Amniotic stem cell (primary cell): ENCODE measurements around the gene CCDC27.

Experiments used
- DNase-seq: peaks from one replicate; lab custom pipeline; 2025; lab: John Stamatoyannopoulos, UW

CCDC27 gene

DNA sequence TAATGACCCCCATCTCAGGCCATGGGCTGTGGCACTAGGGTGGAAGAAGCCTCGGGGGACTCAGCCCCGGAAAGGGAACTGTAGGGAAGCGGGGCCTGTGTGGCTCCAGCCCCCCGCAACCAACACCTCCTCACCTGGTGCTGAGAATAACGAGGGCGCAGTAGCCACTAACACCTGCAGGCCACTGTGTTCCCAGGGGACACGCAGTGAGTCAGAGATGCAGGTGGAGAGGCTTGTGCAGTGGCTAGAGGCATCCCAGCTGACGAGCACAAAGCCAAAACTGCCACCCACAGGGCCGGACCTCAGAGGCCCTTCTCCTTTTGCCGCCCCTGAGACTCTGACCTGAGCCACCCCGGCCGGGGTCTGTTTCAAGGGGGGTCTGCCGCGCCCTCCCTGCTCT lies 33.5 kb upstream of the CCDC27 start:
- no peak for DNase-seq

DNA sequence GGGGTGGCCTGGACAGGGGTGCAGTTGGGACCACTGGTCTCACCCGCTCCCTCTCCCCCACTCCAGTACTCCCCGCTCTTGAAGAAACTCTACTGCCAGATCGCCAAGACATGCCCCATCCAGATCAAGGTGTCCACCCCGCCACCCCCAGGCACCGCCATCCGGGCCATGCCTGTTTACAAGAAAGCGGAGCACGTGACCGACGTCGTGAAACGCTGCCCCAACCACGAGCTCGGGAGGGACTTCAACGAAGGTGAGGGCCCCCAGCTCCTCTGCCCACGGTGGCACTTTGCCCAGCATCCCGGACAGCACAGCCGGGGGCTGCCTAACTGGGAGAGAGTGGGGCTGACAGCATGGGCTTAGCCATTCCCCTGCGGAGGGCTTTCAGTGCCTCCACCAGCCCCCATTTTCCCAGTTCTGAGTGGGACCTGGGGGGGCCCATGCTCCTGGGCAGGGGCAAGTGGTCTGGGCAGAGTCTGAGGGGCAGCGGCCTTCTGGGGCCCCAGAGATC lies 30.2 kb upstream of the CCDC27 start:
- no peak for DNase-seq

DNA sequence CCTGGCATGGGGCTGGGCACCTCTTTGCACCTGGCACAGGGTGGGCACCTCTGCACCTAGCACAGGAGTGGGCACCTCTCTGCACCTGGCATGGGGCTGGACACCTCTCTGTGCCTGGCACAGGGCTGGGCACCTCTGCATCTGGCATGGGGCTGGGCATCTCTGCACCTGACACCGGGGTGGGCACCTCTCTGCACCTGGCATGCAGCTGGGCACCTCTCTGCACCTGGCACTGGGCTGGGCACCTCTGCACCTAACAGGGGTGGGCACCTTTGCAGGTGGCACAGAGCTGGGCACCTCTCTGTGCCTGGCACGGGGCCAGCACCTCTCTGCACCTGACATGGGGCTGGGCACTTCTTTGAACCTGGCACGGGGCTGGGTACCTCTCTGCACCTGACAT lies 29.4 kb upstream of the CCDC27 start:
- no peak for DNase-seq

DNA sequence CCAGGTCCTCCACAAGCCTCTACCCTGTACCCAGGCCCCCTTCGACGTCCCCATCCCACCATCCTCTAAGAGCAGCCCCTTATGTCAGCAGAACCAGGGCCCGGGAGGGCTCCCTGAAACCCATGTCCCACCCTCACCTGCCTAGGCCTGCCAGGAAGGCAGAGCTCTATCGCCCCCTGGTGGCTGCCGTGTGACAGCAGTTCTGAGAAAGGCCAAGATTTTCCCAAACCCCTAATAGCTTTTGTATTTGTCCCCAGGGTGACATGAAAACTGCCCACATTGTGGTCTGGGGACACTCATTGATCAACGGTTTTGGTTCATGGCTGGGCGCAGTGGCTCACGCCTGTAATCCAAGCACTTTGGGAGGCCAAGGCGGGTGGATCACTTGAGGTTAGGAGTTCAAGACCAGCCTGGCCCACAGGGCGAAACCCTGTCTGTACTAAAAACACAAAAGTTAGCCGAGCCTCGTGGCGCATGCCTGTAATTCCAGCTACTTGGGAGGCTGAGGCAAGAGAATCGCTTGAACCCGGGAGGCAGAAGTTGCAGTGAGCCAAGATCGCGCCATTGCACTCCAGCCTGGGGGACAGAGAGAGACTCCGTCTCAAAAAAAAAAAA lies 27.7 kb upstream of the CCDC27 start:
- DNase-seq, result peak; percentile 20

DNA sequence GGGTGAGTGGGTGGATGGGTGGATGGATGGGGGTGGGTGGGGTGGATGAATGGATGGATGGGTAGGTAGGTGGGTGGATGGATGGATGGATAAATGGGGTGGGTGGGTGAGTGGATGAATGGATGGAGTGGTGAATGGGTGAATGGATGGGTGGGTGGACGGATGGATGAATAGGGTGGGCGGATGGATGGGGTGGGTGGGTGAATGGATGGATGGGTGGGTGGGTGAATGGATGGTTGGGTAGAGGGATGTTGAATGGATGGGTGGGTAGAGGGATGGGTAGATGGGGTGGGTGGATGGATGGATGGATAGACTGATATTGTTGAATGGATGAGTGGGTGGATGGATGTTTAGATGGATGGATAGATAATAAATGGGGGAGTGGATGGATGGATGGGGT lies 26.9 kb upstream of the CCDC27 start:
- DNase-seq, result no peak

DNA sequence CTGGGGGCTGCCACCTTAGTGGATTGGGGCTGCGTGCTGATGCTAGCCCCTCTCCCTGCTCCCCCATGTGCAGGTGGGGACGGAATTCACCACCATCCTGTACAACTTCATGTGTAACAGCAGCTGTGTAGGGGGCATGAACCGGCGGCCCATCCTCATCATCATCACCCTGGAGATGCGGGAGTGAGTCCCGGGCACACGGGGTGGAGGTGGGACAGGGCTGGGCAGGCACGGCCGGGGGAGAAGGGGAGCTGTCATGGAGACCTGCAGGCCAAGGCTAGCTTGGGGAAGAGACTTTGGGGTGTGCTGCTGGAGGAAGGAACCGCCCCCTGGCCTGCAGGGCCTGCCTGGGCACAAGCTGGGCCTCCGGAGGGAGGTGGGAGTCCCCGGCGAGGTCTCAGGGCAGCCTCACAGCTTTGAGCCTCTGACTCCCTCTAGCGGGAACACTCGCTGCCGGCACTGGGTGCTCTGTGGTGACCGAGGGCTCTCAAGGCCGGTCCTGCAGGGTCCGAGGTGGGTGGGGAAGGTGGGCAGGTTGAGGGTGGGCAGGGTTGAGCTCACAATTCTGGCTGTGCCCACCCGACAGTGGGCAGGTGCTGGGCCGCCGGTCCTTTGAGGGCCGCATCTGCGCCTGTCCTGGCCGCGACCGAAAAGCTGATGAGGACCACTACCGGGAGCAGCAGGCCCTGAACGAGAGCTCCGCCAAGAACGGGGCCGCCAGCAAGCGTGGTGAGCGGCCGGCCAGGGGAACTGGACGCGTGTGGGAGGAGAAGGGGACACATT lies 25.0 kb upstream of the CCDC27 start:
- no peak for DNase-seq

DNA sequence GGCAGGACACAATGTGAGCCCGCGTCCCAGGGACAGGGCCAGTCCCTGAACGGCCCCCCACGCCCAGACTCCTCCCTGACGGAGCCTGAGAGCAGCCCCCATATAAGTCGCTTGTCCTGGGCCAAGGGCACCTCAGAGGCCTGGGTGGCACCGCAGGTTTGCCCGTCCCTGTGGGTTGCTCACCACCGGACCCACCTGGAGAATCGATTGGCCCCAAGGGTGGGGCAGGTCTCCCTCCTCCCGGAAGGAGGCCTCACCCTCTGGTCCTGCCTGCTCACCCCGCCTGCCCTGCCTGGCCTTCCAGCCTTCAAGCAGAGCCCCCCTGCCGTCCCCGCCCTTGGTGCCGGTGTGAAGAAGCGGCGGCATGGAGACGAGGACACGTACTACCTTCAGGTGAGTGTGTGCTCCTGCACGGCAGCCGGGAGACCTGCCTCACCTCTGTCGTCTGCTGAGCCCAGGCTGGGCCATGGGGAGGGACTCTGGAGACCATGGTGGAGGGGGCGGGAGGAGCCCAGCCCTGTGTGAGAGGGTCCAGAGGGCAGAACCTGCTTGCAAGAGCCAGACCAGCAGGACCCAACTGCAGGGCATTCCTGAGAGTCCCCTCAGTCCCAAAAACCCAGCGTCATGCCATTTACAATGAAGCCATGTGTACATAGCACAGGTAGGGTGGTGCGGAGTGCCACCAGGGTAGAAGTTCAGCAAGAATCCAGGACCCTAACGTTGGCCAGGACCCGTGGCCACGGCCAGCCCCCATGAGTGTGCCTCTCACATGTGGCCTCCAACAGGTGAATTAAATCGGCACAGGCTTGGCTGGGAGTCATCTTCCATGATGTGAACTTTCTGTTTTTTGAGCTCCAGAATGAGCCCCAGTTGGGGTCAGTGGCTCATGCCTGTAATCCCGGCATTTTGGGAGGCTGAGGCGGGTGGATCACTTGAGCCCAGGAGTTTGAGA lies 24.1 kb upstream of the CCDC27 start:
- no peak for DNase-seq

DNA sequence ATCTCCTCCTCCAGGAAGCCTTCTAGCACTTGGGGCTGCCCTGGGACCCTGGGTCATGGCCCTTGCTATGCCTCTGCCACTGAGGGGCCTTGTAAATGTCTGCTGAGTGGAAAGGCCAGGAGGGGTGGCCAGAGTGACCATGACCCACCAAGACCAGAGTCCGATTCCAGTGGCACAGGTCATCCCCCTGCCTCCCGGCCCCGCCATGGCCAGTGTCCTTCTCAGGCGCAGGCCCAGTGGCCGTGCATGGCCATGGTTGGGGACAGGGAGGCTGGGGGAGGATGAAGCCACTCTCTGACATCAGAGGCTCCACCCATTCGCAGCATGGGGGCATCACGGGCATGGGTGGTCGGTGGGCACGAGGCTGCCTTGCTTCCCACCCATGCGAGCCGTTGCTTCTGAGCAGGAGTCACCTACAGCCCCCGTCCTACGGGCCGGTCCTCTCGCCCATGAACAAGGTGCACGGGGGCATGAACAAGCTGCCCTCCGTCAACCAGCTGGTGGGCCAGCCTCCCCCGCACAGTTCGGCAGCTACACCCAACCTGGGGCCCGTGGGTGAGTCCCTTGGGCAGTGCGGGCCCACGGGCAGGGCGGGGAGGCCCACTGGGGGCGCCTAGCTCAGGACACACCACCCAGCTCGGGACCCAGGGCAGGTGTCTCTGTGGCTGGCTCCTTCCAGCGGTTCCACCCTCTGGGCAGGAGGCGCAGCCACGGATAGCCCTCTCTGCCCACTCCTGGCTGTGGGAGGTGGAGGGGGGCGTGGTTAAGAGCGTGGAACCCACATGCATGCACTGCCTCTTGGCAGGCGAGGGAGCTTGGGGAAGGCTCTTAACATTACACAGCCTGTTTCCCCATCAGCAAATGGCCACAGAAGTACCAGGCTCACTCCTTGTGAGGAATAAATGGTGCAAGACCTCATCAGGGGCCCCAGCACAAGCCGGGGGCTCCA lies 22.4 kb upstream of the CCDC27 start:
- DNase-seq, result no peak

DNA sequence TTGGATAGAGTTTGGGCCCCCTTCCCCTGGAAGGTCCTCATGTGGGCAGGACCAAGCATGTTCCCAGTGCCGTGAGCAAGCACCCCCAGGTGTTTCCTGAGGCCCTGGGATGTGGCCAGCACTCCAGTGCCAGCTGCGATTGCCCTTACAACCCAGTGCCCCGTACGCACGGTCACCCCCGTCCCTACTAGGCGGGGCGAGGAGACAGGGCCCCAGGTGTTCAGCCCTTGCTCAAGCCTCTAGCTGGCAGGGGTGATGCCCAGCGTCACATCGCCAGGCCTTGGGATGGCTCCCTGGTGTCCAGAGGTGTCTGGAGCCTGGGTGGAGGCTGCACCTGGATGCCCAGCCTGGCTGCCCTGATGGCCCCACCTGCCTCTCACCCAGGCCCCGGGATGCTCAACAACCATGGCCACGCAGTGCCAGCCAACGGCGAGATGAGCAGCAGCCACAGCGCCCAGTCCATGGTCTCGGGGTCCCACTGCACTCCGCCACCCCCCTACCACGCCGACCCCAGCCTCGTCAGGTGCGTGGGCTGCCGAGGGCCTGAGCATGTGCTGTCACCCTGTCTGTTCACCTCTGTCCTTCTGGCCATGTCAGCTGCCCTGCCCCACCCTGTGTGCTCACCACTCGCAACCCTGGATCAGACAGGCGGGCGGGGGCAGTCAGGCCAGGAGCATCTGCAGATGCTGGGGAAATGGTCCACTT lies 21.6 kb upstream of the CCDC27 start:
- no peak for DNase-seq

DNA sequence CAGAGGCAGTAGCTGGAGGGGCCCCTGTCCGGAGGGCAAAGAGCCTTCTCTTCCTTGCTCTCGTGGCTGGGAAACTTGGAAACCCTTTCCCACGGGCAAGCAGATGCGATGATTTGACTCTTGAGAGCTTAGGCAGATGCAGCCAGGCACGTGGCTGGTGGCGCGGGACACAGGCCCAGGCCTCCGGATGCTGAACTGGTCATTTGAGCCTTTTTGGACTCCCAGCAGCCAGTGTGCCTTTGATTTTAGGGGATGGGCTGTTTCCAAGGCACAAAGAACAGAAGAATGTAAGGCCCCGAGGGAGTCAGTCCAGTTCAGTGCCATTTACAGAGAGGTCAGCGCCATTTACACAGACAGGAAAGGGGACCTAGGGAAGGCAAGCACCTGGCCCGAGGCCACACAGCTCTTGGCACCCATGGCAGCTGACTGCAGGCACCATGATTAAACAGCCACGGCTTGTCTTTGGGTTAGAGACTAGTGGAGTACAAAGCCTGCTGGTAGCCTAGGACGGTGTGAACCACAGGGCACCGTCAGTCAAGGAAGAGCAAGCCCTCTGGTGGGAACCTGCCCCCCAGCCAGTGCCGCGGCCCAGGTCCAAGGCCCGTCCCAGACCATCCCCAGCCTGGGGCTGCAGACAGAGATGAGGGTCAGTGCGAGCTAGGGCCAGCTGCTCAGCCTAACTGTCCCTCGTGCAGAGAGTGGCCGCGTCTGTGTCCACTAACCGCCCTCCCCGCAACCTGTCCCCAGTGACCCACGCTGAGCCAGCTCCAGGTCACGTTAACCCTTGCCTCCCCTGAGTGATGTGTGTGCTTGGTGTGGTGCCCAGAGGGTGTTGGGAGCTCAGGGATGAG lies 20.4 kb upstream of the CCDC27 start:
- no peak for DNase-seq

DNA sequence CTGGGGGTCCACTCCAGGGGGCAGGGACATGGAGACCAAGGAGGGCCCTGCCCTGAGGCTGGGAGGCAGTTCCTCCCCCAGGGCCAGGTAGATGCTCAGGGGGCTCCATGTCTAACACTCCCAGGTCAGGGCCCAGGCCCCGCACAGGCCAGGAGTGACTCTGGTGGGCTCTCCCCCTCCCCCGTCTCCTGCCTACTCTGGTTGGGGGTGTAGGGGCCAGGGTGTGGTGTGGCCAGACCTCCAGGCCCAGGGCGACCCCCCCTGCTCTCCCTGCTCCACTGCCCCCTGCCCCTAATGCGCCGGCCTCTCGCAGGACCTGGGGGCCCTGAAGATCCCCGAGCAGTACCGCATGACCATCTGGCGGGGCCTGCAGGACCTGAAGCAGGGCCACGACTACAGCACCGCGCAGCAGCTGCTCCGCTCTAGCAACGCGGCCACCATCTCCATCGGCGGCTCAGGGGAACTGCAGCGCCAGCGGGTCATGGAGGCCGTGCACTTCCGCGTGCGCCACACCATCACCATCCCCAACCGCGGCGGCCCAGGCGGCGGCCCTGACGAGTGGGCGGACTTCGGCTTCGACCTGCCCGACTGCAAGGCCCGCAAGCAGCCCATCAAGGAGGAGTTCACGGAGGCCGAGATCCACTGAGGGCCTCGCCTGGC lies 19.7 kb upstream of the CCDC27 start:
- DNase-seq, result no peak

DNA sequence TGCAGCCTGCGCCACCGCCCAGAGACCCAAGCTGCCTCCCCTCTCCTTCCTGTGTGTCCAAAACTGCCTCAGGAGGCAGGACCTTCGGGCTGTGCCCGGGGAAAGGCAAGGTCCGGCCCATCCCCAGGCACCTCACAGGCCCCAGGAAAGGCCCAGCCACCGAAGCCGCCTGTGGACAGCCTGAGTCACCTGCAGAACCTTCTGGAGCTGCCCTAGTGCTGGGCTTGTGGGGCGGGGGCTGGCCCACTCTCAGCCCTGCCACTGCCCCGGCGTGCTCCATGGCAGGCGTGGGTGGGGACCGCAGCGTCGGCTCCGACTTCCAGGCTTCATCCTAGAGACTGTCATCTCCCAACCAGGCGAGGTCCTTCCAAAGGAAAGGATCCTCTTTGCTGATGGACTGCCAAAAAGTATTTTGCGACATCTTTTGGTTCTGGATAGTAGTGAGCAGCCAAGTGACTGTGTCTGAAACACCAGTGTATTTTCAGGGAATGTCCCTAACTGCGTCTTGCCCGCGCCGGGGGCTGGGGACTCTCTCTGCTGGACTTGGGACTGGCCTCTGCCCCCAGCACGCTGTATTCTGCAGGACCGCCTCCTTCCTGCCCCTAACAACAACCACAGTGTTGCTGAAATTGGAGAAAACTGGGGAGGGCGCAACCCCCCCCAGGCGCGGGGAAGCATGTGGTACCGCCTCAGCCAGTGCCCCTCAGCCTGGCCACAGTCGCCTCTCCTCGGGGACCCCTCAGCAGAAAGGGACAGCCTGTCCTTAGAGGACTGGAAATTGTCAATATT lies 19.0 kb upstream of the CCDC27 start:
- DNase-seq, result no peak

DNA sequence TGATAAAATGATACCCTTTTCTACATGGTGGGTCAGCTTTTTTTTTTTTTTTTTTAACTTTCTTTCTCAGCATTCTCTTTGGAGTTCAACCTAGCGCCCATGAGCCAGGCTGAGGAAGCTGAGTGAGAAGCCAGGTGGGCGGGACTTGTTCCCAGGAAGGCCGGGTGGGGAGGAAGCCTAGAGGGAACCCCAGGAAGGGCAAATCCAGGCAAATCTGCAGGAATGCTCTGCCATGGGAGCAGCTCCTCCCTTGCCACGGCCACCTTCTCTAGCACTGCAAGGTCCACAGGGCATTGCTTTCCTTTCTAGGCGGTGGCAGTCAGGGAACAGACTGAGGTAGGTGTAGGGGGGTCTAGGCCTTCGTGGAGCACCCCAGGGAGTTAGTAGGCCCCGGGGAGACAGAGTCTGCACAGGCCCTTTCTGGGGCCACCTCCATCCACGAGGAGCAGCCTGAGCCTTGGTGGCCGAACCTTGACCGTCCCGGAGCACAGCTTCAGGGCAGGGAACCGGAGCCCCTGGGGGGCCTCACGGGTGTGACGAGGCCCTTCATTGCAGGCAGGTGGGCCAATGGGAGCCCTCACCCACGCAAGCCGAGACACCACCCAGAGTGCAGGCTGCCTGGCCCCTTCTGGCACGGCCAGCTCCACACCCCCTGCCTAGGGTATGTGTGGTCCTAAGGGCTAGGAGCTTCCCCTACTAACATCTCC lies 18.2 kb upstream of the CCDC27 start:
- DNase-seq, result no peak

DNA sequence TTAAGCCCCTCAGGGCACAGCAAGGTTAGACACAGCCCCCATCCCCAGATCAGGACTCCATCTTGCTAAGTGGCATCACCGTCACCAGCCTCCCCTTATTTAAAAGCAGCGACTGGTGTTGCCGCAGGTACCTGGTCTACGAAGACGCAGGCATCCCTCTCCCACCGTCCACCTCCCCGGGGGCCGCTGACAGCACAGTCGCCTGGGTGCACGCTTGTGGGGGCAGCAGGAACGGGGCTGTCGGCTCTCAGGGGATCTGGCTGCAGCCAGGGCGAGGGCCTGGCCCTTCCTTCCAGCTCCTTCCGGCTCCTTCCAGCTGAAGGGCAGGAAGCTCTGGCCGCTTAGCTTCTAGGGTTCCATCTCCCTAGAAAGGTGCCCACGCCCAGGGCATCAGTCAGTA lies 17.6 kb upstream of the CCDC27 start:
- DNase-seq, result no peak

DNA sequence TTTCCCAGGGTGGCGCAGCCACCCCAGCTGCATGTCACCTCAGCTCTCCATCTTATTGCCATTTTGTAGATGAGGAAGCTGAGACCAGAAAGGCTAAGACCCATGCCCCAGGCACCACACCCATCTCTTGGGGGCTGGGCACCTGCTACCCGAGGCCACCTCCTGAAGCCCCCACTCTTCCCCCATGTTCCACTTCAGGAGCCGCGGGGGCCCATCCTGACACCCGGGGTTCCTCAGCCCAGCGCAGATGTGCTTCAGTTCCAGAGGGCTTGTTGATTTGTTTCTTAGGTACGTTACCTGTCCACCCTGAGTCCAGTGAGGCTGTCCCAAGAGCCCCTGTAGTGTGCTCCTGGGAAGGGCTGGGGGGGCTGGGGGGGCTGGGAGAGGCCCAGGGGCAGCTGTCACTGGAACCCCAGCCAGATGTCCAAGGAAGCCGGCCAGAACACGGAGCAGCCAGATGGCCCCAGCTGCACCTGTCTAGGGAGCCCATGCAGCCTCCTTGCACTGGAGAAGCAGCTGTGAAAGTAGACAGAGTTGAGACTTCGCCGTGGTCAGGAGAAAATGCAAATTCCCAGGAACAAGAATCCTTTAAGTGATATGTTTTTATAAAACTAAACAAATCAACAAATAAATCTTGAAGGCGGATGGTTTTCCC lies 17.1 kb upstream of the CCDC27 start:
- DNase-seq, result no peak

DNA sequence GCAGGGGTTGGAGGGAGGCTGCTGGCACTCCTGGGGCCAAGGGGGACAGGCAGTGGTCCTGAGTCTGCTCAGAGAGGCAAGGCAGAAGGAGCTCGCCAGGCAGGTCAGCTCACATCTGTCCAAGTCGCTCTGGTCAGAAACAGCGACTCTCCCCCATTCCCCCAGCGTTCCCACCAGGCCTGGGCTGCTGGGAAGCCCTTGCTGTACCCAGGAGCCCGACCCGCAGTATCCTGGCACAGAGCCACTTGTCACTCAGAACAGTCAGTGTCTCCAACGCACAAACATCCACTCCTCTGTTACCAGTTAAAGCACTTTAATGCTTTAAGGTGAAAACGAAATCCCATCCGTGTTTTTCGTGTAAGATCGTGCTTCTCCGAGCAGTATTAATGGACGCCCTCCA lies 16.6 kb upstream of the CCDC27 start:
- no peak for DNase-seq

DNA sequence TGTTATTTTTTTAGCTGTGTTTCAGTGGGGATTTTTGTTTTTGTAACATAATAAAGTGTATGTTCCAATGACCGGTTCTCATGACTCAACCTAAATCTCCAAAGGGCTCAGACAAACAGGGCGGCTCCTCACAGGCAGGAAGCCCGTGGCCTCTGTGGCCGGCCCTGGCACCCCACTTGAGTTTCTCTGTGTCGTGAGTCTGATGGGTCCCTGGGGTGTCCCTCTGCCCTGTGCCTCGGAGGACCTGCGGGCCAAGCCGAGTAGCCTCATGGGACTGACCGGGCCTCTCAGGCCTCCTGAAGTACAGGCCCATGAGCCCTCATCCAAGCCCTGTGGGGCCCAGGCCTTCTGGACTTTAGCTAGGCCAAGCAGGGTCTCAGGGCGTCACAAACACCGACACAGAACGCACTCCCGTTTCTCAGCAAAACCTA lies 16.1 kb upstream of the CCDC27 start:
- no peak for DNase-seq
